ENCODE data around the gene SNRK. TPM values are rescaled to one million over a fixed set of nuclear protein-coding genes. Genes with fewer than 3 reads are reported as not detected.

Gene SNRK
- total RNA-seq, 2 donors from 2014 or later: 19.4 TPM

GRCh38 chr3:43243590-43244587 lies 42.5 kb upstream of the SNRK start:
- Mint-ChIP-seq H3K27ac (no peak overlapping the region), H3K27me3 (ENCODE audit: insufficient read depth) (peaks cover 6% of the 10 kb centered on the region), H3K9me3 (peaks cover 10% of the 10 kb centered on the region), H3K4me3 (no peak overlapping the region), H3K4me1 (peaks cover 4% of the 10 kb centered on the region), H3K36me3 (ENCODE audit: low read depth) (no peaks in the 10 kb centered on the region)
- Histone ChIP-seq H3K9me3 (ENCODE audit: control insufficient read depth, low read length) (peaks cover 8% of the 10 kb centered on the region), H3K4me3 (ENCODE audit: low read length) (no peak overlapping the region), H3K9ac (ENCODE audit: extremely low read depth, low read length, poor library complexity, severe bottlenecking) (no peak overlapping the region), H3K27me3 (ENCODE audit: control insufficient read depth, insufficient read depth, low read length, poor library complexity, severe bottlenecking) (no peaks in the 10 kb centered on the region), H3K36me3 (ENCODE audit: control insufficient read depth, insufficient read depth, low read length) (no peaks in the 10 kb centered on the region), H3K4me1 (ENCODE audit: control insufficient read depth, insufficient read depth, low read length) (no peaks in the 10 kb centered on the region), H3K27ac (ENCODE audit: low read depth, low read length) (no peak overlapping the region)
- DNase-seq: no peak
- WGBS, 2 experiments (ENCODE audit: insufficient coverage in 1 of 2, insufficient read length in 1 of 2): 77 to 95% methylated on average over 4 to 6 of the region's 6 CpGs
- TF ChIP-seq CTCF (conservative IDR thresholded peaks at IDR 0.05): no peak

DNA sequence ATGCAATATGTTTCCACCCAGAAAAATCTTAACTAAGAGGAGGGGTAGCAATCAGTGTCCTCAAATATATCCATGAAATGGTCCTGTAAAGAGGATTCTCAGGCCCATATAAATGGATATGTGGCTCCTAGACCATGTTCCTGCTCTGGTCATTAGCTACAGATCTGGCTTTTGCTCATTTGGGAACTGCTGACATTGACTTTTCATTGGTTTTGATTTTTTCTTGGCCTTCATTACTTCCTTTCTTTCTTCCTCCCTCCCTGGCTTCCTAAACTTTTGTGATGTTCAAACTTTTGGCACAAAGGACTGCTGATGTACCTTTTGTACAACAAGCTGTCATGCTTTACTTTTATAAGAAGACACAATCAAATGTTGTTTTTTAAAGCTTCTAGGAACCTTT lies 41.6 kb upstream of the SNRK start:
- Histone ChIP-seq H3K4me3 (ENCODE audit: low read length) (no peak overlapping the region), H3K4me1 (ENCODE audit: control insufficient read depth, insufficient read depth, low read length) (no peaks in the 10 kb centered on the region), H3K27ac (ENCODE audit: low read depth, low read length) (no peak overlapping the region), H3K36me3 (ENCODE audit: control insufficient read depth, insufficient read depth, low read length) (no peaks in the 10 kb centered on the region), H3K9me3 (ENCODE audit: control insufficient read depth, low read length) (peaks cover 8% of the 10 kb centered on the region), H3K27me3 (ENCODE audit: control insufficient read depth, insufficient read depth, low read length, poor library complexity, severe bottlenecking) (no peaks in the 10 kb centered on the region), H3K9ac (ENCODE audit: extremely low read depth, low read length, poor library complexity, severe bottlenecking) (no peak overlapping the region)
- no peak for DNase-seq
- H3K27ac Mint-ChIP-seq: no peak overlapping the region
- TF ChIP-seq CTCF (conservative IDR thresholded peaks at IDR 0.05): no peak
- no peaks in the 10 kb centered on the region for H3K36me3 Mint-ChIP-seq (ENCODE audit: low read depth)
- peaks cover 6% of the 10 kb centered on the region for H3K27me3 Mint-ChIP-seq (ENCODE audit: insufficient read depth)
- no peak overlapping the region for H3K4me3 Mint-ChIP-seq
- H3K4me1 Mint-ChIP-seq: peaks cover 4% of the 10 kb centered on the region
- peaks cover 9% of the 10 kb centered on the region for H3K9me3 Mint-ChIP-seq

DNA sequence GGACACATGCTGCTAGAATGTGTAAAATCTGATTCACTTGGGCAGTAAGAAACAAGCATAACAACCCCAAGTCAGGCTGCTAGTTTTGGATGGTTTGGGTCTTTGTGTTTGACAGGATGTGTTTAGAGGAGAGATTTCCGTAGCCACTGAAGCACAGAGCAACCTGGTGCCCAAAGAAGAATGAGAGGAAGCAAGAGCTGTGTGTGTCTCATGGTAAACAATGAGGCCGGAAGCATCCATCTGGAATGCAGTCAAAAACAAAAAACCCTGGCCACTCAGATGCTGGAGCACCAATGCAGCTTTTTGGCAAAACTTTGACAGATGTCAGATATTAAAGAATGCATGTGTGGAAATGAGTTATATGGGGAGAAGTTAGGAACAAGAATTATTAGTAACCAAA lies 39.4 kb upstream of the SNRK start:
- DNase-seq: no peak
- H3K4me3 Mint-ChIP-seq: no peak overlapping the region
- H3K27ac ChIP-seq (ENCODE audit: low read depth, low read length): no peak overlapping the region
- H3K9ac ChIP-seq (ENCODE audit: extremely low read depth, low read length, poor library complexity, severe bottlenecking): no peak overlapping the region
- no peak for TF ChIP-seq CTCF (conservative IDR thresholded peaks at IDR 0.05)
- H3K36me3 ChIP-seq (ENCODE audit: control insufficient read depth, insufficient read depth, low read length): no peaks in the 10 kb centered on the region
- WGBS, 2 experiments (ENCODE audit: insufficient coverage in 1 of 2, insufficient read length in 1 of 2): 79 to 89% methylated on average over 2 of the region's 2 CpGs
- H3K4me3 ChIP-seq (ENCODE audit: low read length): no peak overlapping the region
- H3K27me3 ChIP-seq (ENCODE audit: control insufficient read depth, insufficient read depth, low read length, poor library complexity, severe bottlenecking): no peaks in the 10 kb centered on the region
- H3K9me3 Mint-ChIP-seq: peaks cover 5% of the 10 kb centered on the region
- H3K4me1 Mint-ChIP-seq: peaks cover 11% of the 10 kb centered on the region
- H3K4me1 ChIP-seq (ENCODE audit: control insufficient read depth, insufficient read depth, low read length): no peaks in the 10 kb centered on the region
- H3K36me3 Mint-ChIP-seq (ENCODE audit: low read depth): no peaks in the 10 kb centered on the region
- H3K9me3 ChIP-seq (ENCODE audit: control insufficient read depth, low read length): peaks cover 8% of the 10 kb centered on the region
- H3K27ac Mint-ChIP-seq: no peak overlapping the region
- peaks cover 6% of the 10 kb centered on the region for H3K27me3 Mint-ChIP-seq (ENCODE audit: insufficient read depth)
